Stimulated activated naive CD4-positive, alpha-beta T cell (primary cell): ENCODE measurements around the gene ACOT7.

Experiments used
- DNase-seq, 6 experiments: peaks; one replicate each; lab custom pipeline; 2025; lab: John Stamatoyannopoulos, UW

ACOT7 gene

GRCh38 chr1:6343506-6344405 is 49.8 kb downstream of the ACOT7 start:
- peak in 5 of 6 experiments; percentile 23 to 54 (median 39) for DNase-seq

GRCh38 chr1:6342056-6342455 is 51.5 kb downstream of the ACOT7 start:
- DNase-seq = no peak

GRCh38 chr1:6338695-6339094 is 54.9 kb downstream of the ACOT7 start:
- no peak for DNase-seq

- no peak for DNase-seq
Observed at GRCh38 chr1:6336776-6337622, 56.6 kb downstream of the ACOT7 start.

GRCh38 chr1:6334261-6334993 is 59.1 kb downstream of the ACOT7 start:
- DNase-seq = no peak

- no peak for DNase-seq
Observed at GRCh38 chr1:6332821-6333220, 60.7 kb downstream of the ACOT7 start.

- no peak for DNase-seq
Observed at GRCh38 chr1:6331543-6332273, 61.9 kb downstream of the ACOT7 start.

GRCh38 chr1:6330410-6330911 is 63.1 kb downstream of the ACOT7 start:
- DNase-seq = no peak

GRCh38 chr1:6329851-6330250 is 63.7 kb downstream of the ACOT7 start:
- DNase-seq = no peak

- DNase-seq = no peak
Observed at GRCh38 chr1:6329396-6329795, 64.2 kb downstream of the ACOT7 start.

GRCh38 chr1:6328696-6329095 is 64.9 kb downstream of the ACOT7 start:
- no peak for DNase-seq

- no peak for DNase-seq
Observed at GRCh38 chr1:6328091-6328490, 65.5 kb downstream of the ACOT7 start.

GRCh38 chr1:6325482-6325881 is 68.1 kb downstream of the ACOT7 start:
- no peak for DNase-seq

- no peak for DNase-seq
Observed at GRCh38 chr1:6322161-6322560, 71.4 kb downstream of the ACOT7 start.

- no peak for DNase-seq
Observed at GRCh38 chr1:6321205-6321604, 72.4 kb downstream of the ACOT7 start.

- no peak for DNase-seq
Observed at GRCh38 chr1:6317098-6317760, 76.3 kb downstream of the ACOT7 start.

- no peak for DNase-seq
Observed at GRCh38 chr1:6316240-6317097, 77.1 kb downstream of the ACOT7 start.

GRCh38 chr1:6314503-6314902 is 79.1 kb downstream of the ACOT7 start:
- no peak for DNase-seq

- DNase-seq = no peak
Observed at GRCh38 chr1:6313393-6314200, 80.0 kb downstream of the ACOT7 start.
